Activated gamma-delta T cell treated with anti-CD3 and anti-CD28 coated beads, Interleukin-2, amount 50 U/mL, for 16 hours (primary cell): ENCODE results near the gene TLCD1.
"Not testable (repeated sequence)": the region's sequence is repeated elsewhere in the genome, so short reads cannot be mapped to it uniquely, and the experiment has no call there.

ENCODE experiments used
- DNase-seq: peaks from one replicate; pipeline ENCODE4 v3.0.0-alpha.2; 2020; ENCODE audit warnings: low read depth

TLCD1 gene

DNA sequence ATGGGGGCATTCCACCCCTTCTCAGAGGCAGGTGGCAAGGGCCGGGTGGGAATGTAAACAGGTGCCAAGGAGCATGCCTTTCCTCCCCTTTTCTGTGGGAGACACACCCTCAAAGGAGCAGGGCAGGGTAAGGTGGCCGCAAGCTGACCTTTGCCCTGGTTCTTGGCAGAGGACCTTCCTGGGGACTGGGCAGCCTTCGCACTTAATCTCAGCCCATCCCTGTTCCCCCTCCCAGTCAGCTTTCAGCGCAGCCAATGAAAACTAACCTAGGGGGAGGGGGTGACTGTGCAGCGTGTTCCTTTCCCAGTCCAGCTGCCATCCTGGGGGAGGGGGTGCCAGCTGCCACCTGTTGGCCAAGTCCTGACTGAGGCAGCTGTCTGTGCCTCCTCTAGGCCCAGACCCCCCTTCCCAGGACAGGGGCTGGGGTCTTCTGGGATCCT lies 20.6 kb upstream of the TLCD1 start:
- DNase-seq, result no peak

DNA sequence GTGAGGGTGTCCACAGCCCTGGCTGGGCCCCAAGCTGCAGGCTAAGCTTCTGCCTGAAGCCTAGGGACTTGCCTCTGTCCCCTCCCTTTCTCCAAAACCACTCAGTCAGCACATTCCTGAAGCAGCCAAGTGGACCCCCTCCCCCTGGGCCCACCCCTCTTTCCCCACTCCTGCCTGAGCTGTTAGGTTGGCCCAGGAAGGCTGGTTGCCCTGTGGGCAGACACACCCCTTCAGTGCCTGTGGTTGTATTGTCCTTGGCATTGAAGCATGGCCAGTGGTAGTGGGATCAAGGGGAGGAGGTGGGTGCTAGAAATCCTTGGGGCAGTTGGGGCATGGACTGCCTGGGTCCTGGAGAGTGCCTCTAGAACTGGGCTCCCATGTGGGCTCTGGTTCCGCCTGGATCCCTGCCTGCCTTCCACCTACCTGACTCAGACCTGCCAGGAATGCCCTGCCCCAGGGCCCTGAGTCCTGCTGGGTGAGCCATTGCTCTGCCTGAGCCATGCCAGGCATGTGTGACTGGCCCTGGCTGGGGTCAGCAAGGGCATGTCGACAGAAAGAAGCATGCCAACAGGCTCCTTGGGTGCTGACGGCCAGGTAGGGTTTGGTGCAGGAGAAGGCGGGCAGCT lies 19.9 kb upstream of the TLCD1 start:
- DNase-seq, result no peak

DNA sequence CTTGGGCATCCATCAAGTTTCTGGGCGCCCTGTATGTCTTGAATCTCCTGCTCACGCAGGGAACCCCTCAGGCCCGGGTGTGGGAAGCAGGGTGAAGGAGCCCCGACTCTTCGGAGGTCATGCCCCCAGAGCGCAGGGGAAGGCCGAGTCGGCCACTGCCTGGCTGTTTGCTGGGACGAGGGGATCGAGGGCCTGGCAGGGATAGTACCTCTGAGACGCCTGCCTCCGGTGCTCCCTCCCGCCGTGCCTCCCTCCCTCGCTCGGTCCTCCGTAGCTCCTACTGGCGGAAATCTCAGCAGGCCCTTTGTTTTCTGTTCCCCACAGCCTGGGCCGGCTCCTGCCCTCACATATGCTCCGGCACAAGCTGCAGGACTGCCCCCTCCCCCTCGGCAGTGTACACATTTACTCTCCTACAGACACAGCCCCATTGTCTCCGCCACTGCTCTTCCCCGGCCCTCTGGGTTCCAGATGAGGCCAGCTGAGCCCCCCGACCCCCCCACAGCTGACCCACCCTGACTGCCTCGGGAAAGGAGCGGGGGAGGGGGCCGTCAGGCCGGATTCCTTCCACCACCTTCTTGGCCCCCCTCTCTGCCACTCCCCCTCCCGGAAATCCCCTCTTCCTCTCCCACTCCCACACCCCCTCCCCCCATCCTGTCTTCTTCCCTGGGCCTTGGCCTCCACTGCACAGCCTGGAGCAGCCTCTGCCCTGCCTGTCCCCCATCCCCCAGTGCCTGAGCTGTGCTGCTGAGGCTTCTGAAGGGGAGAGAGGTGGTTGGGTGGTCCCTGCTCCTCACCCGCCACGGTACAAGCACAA lies 19.1 kb upstream of the TLCD1 start:
- DNase-seq, result no peak

DNA sequence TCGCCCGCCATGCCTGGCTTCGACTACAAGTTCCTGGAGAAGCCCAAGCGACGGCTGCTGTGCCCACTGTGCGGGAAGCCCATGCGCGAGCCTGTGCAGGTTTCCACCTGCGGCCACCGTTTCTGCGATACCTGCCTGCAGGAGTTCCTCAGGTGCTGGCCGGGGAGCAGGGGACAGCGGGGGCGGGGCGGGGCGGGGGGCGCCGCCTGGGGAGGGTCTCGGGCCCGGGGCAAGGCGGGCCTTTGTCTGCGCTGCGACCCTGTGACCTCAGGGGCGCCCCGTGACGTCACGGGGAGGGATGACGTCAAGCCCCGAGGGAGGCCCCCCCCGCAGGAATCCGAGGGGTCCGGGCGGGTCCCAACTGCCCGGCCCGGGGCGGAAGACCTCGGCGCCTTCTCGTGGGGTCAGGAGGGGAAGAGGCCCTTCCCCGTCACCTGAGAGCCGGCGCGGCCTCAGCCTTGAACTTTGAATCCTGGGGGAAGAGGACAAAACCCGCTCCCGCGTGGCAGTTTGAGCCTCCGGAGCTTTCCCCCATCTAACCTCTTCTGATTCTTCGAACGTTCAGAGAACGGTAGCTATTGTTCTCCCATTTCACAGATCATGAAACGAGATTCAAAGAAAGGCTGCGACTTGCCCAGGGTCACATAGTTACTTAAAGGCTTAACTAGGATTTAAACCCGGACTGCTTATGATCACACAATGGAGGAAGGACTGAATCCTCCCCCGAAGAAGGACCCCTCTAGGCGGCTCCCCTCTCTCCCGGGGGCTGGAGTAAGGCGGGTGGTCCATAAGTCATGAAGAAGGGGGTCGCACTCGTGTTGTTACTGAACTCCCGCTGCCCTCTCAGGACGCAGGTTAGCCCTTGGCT lies 18.3 kb upstream of the TLCD1 start:
- no peak for DNase-seq

DNA sequence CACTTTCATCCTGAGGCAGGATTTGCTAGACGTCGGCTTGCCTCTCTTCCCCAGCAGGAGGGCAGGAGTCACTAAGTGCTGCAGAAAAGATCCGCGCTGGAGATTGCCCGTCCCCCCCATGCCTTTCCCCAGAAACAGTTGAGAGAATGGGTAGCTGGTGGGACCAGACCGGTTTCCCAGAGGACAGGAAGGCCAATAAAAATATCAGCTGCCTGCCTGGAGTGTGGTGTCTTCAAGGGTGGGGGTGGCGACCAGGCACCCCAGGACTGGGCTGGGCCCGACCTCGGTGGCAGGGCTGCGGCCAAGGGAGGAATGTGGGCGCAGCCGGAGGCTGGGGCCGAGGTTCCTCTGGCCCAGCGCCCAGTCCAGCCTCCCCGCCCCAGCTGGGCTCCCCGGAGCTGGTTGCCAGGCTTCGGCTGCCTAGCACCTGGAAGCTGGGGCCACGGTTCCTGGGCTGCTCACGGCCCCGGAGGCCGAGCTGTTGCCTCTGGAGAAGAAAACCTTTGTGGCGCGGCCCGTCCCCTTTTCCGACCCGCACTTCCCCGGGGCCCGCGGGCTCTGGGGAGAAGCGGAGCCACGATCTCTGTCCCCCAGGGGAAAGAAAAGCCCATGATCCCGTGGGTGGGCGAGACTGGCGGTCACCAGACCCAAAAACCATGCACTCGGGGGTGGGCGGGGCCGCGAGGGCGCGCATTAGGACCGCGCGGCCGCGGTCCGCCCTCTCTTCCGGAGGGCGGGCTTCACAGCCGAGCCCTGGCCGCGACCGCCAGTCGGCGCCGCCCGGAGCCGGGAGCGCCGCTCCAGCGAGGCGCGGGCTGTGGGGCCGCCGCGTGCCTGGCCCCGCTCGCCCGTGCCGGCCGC lies 17.4 kb upstream of the TLCD1 start, which contains the start of gene TRAF4:
TSS of gene TRAF4 (plus strand) at position 769 of the 861 bp plus-strand sequence. CDS start 102 bp downstream, outside the sequence.
- peak; percentile 59 for DNase-seq

DNA sequence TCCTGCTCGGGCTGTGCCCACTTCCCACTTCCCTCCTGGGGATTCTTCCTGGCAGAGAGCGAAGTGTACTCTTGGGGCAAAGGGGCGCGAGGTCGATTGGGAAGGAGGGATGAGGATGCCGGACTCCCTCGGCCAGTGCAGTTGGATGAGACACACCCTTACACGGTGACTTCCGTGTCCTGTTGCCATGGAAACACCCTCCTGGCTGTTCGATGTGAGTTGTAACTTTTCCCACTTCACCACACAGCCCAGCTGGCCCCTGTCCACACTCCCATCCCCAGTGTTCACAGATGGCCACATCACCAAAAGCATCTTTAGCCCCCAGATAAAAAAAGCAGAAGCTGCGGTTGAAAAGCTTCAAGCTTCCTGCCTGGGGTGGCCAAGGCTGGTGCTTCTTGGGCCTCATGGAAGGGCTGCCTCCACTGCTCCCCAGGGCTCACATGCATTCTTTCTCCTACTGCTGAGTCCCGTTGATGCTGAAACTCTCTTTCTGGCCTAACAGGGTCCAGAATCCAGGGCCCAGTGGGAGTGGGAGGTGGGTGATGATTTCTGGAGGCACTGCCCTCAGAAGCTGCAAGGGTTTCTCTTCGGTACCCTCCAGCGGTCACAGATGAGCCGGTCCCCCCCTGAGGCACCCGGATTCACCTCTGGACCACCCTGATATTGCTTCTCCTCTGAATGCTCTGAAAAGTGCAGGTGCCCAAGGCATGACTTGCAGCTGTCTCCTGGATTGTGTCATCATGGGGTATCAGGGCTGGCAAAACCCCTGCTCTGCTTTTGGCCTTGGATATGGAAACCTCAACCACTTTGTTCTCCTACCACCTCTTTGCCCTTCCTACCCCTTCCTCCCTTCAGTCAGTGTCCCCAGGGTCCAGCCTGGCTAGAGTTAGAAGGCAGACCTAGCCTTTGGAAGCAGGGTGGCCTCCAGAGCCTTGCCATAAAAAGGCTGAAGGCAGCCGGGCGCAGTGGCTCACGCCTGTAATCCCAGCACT lies 15.6 kb upstream of the TLCD1 start:
- DNase-seq, result no peak

DNA sequence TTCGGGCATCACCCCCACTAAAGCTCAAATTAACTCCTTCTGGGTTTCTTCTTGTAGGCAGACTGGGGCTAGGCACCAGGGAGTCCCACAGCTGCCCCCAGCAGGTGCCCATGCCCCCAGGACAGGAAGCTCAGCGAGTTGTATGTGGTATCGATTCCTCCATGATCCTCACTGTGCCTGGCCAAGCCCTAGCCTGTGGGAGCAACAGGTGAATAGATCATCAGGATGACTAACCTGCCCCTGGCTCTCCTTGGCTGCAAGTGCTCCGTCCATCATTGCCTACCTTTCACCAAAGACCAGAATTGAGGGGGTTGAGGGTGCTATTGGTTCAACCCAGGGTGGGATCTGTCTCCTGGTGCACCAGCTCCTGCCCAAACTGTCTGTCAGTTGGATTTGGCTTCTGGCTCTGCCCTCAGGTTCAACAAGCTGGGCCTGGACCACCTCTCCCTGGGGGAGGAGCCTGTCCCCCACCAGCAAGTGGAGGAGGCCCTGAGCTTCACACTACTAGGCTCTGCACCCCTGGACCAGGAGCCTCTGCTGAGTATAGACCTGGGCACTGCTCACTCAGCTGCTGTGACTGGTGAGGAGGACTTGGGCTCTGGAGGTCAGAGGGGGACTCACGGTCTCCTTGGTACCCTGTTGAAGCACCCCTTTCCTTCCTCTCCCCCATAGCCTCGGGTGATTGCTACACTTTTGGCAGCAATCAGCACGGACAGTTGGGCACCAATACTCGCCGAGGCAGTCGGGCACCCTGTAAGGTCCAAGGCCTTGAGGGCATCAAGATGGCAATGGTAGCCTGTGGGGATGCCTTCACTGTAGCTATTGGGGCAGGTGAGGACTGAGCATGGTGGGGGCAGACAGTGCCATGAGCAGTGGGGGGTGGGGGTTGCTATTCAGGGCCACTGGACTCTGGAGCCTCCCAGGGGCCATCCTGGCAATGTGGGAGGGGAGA lies 14.6 kb upstream of the TLCD1 start:
- no peak for DNase-seq

DNA sequence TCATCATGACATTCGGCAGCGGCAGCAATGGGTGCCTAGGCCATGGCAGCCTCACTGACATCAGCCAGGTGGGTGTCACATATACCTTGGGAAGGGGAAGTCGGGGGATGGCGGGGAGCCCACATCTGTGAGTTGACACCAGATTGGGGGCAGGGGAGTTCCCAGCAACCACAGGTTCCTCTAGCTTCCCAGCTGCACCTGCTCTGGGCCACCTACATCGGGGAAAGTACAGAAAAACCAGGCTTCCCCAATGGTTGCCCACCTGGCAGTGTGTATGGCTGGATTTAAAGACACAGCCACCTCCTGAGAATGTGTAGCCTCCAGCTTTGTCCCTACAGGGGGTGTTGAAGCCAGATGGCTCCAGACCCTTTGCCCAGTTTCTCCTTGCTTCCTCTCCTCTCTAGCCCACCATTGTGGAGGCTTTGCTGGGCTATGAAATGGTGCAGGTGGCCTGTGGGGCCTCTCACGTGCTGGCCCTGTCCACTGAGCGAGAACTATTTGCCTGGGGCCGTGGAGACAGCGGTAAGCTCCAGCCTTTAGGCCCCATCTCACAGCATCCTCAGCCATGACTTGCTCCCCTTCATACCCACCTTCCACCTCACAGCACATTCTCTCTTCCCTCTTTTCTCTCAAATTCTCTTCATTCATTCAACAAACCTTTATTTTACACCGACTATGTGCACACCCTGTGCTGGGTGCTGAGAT lies 12.8 kb upstream of the TLCD1 start:
- peak; percentile 56 for DNase-seq

DNA sequence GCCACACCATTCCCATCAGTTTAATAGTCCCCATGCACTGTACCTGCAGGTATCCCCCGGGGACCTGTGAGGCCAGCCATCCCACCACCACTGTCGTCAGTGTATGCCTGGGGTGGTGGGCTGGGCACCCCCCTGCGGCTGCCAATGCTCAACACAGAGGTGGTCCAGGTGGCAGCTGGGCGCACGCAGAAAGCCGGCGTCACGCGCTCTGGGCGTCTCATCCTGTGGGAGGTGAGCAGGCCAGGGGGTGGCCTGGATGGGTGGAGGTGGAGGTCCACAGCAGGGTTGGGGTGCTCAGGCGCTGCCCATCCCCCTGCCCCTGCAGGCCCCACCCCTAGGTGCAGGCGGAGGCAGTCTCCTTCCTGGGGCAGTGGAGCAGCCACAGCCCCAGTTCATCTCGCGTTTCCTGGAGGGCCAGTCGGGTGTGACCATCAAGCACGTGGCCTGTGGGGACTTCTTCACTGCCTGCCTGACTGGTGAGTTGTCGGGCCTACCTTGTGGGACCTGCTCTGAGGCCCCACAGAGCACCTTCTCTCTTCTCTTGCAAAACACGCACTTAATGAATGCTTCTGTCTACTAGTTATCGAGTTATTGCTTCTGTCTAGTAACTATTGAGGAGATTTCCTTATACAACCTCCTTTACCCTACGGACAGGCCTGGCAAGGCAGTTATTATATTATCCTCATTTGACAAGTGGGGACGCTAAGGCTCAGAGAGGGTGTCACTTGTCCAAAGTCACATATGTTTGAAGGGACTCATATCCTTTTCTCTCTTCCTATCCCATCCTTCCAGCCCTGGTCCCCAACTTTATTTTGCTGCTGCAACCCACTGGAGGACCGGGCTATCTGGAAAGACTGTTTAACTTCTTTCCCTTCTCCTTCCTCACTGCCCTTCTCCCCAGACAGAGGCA lies 12.0 kb upstream of the TLCD1 start:
- no peak for DNase-seq

DNA sequence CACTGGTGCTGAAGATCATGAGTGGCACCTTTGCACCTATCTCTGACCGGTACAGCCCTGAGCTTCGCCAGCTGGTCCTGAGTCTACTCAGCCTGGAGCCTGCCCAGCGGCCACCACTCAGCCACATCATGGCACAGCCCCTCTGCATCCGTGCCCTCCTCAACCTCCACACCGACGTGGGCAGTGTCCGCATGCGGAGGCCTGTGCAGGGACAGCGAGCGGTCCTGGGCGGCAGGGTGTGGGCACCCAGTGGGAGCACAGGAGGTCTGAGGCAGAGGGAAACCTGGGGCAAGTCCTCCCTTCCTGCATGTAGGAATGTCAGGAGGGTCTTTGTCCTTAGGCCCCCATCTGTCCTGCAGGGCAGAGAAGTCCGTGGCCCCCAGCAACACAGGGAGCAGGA lies 11.3 kb upstream of the TLCD1 start:
- DNase-seq, result no peak

DNA sequence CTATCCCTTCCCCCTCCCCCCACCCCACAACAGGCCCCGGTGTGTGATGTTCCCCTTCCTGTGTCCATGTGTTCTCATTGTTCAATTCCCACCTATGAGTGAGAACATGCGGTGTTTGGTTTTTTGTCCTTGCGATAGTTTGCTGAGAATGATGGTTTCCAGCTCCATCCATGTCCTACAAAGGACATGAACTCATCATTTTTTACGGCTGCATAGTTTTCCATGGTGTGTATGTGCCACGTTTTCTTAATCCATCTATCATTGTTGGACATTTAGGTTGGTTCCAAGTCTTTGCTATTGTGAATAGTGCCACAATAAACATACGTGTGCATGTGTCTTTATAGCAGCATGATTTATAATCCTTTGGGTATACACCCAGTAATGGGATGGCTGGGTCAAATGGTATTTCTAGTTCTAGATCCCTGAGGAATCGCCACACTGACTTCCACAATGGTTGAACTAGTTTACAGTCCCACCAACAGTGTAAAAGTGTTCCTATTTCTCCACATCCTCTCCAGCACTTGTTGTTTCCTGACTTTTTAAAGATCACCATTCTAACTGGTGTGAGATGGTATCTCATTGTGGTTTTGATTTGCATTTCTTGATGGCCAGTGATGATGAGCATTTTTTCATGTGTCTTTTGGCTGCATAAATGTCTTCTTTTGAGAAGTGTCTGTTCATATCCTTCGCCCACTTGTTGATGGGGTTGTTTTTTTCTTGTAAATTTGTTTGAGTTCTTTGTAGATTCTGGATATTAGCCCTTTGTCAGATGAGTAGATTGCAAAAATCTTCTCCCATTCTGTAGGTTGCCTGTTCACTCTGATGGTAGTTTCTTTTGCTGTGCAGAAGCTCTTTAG lies 10.1 kb upstream of the TLCD1 start:
- not testable (repeated sequence) for DNase-seq

DNA sequence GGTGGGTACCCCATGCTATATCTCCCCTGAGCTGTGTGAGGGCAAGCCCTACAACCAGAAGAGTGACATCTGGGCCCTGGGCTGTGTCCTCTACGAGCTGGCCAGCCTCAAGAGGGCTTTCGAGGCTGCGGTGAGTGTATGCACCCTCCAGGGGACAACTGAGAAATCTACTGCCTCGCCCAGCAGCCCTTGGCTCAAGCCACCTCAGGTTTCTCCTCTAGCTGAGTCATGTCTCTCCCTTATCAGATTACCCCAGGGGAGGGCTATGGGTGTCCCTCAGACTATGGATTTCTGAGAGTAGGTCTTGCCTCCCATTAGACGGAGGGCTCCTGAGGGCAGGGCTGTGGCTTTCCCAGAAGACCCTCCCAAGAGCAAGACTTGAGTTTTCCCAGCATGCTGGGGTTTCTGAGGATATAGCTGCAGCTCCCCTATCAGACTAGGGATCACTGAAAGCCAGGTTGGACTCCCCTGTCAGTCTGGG lies 9.2 kb upstream of the TLCD1 start:
- no peak for DNase-seq

DNA sequence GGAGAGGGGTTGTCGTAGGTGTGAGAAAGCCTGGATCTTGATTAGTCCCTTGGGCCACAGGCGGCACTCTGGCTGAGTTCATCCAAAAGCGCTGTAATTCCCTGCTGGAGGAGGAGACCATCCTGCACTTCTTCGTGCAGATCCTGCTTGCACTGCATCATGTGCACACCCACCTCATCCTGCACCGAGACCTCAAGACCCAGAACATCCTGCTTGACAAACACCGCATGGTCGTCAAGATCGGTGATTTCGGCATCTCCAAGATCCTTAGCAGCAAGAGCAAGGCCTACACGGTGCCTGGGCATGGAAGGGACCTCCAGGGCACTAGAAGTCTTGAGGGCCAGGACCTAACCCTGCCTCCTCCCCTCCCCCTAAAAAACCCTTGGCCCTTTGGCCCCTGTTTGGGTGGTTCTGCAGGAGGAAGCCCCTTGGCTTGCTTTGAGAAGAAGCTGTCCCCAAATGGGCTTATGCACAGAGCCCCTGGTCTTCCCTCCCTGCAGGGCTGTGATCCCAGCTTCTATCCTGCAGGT lies 8.7 kb upstream of the TLCD1 start:
- DNase-seq, result no peak

DNA sequence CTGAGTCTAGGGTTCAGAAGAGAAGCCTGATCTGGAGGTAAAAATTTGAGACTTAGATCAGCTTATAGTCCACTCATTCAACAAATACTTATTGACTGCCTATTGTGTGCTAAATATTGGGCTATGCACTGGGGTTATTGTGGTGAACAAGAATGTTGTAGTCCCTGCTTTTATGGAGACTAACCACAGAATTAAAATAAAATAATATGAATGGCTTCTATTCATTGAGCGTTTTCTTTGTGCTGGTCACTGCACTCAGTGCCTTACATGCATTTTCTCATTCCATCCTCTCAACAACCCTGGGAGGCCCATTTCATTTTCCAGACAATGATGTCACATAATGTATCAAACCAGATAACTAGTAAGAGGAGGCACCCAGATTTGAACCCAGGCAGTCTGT lies 7.3 kb upstream of the TLCD1 start:
- no peak for DNase-seq

DNA sequence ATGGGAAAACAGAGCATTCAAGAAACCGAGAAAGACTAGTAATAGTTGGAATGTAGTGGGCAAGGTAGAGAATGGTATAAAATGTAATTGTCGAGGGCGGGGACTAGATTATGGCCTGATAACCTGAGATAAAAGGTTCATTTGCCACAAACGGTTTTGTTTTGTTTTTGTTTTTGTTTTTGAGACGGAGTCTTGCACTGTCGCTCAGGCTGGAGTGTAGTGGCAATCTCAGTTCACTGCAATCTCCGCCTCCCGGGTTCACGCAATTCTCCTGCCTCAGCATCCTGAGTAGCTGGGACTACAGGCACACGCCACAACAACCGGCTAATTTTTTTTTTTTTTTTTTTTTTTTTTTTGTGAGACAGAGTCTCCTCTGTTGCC lies 3.9 kb upstream of the TLCD1 start:
- no peak for DNase-seq
